GM21619 (cell line): ENCODE data around the gene NAT14.
A peak's percentile ranks its signal among the peaks of the same experiment; 100 is the strongest.
"Not testable (repeated sequence)": the region's sequence is repeated elsewhere in the genome, so short reads cannot be mapped to it uniquely, and the experiment has no call there.

Experiments
- ATAC-seq: cut with Tn5 transposase; IDR thresholded peaks from one replicate; pipeline ENCODE4 v1.9.1; 2021; ENCODE audit not compliant: unreplicated experiment

Gene NAT14, protein sequence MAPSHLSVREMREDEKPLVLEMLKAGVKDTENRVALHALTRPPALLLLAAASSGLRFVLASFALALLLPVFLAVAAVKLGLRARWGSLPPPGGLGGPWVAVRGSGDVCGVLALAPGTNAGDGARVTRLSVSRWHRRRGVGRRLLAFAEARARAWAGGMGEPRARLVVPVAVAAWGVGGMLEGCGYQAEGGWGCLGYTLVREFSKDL

DNA sequence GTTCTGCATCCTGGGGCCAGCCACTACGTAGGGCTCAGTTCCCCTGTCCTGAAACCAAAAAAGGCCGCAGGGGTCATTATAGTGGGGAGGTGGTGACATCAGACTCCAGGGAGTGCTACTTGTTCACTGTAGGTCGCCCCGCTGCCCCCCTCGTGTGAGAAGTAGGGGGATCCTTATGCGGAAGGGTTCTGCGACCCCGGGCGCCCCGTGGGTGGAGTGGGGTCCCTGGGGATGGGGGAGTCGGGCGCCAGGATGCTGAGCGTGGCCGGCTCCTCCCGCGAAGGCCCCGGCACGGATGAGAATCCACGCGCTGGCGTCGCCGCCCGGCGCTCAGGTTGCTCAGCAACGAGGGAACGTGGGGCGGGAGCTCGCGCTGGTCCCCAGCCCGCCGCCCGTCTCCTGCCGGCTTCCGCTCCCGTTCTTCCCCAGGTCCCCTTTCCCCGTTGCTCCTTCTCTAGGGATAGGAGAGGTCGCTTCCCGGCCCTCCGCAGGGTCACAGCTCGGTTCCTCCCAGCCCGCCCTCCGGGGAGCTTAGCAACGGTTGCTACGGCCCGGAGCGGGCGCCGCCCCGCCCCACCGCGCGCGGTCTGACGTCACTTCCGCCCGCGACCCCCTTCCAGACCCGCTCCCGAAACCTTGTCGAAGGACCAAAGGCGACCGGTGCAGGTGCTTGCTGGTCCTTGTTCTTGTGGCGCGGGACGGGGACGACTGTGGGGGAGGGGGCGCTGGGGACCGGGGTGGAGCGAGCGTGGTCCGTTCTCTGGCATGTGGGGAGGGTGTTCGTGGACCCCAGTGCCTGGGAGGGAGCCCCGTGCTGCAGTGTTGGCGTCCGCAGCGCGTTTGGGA lies at the start of gene NAT14:
NAT14 (plus strand) TSS at position 596 of the 846 bp plus-strand sequence. CDS start 521 bp downstream, outside the sequence.
- ATAC-seq = peak; percentile 66

DNA sequence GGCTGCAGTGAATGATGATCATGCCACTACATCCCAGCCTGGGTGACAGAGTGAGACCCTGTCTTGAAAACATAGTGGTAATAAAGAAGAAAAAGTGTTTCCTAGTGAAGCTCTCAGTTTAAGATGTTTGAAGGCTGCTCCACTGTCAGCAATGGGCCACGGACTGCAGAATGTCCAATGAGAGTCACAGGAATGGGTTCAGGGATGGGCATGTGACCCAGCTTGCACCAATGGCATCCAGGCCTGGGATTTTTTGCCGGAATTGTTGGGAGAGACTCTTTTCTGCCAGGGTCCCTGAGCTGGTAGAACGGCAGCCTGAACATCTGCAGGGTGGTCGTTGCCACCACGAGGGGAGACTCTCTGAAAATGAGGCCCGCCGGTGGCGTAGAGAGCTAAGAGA lies 48.1 kb upstream of the NAT14 start:
- no peak for ATAC-seq

DNA sequence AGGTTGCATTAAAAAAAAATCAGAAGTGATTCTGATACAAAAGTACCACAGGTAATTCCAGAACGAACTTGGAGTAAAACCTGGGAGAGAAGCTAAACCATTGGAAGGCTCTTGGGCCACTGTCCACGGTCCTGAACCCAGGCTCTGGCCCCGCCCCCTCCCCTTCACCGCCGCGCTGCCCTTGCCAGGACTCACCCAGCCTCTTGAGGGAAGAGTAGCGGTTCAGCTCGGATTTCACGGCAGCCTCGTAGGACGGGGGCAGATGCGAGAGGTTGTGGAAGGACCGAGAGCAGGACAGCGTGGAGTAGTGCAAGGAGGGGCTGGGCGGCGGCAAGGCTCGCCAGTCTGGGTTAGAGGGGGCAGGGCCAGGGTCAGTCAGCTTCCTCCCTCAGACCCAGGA lies 47.6 kb upstream of the NAT14 start:
- no peak for ATAC-seq

DNA sequence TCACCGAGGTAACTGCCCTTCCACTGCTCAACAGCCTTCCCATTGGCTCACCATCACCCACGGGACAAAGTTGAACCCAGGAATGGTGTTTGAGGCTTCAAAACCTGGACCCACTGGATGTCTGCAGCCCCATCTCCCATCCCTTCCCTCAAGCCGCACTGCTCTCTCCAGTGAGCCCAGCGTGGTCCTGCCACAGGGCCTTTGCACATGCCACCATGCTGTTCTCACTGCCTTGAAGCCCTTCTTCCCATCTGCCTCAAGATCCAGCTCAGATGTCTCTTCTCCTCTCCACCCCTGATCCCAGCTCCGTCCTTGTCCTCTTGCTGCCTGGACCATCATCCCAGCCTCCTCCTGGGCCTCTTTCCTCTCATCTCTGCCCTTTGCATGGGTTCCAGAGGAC lies 45.9 kb upstream of the NAT14 start:
- ATAC-seq = no peak

DNA sequence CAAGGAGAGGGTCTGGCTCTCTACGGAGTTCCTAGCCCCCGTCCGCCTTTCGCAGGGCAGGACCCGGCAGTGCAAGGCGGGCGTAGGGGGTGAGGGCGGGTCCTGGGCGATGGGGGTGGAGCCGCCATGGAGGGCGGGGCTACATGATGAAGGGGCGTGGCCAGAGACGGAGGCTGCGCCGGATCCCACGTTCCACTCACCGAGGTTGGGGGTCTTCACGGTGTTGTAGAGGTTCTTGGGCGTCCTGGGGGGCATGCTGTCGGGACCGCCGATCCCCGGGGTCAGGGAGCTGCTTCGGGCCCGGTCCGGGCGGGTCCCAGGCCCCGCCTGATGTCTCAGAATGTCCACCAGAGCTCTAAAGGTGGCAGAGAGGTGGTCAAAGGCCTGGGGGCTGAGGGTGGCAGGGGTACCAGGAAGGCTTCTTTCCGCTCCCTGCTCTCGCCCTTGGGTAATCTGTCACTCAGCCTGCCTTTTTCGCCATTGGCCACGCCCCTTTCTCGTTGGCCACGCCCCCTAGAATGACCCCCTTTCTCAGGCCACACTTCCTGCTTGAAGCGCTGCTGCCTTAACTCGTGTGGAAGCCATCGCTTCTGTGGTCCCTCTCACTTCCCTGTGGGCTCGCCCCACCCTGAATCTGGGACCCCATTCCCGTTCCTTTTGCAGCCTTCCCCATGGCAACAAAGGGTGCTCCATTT lies 44.4 kb upstream of the NAT14 start:
- ATAC-seq = no peak

DNA sequence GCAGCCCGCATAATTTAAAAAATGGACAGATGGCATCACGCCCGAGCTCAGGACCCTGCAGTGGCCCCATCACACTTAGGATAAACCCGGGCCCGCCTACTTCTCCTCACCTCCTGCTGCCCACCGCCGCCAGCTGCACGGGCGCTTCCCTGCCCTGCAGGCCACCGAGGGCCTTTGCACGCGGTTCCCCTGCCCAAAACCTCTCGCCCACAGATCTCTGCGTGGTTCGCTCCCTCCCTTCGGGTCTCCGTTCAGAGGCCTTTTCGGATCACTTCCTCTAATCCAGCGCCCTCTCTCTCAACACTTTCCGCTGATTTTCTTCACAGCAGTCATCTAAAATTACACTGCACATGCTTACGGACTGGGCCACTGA lies 43.7 kb upstream of the NAT14 start:
- ATAC-seq = no peak

DNA sequence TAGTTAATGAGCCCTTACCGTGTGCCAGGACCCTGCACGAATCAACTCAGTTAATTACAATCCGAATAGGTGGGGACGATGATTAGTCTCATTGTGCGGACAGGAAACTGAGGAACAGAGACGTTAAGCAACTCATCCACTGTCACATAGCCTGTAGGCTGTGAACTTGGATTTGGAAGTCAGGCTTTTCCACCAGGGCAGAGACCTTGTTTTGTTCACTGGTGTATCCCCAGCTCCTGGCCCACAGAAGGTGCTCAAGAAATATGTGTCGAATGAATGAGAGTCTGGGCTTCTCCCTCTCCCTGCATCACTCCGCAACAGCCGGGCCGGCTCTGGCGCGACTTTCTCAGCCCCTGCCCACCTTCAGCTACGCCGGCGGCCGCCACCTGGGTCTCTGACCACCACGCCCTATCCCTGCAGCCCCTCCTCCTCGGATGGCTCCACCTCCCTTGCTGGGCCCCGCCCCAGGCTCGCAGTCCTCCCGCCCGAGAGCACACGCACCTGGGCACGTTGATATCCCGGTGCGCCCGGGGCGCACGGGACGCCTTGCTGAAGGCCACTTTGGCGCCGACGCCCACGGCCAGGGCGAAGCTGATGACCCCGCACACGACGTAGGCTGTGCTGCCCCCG lies 43.2 kb upstream of the NAT14 start:
- ATAC-seq = no peak

DNA sequence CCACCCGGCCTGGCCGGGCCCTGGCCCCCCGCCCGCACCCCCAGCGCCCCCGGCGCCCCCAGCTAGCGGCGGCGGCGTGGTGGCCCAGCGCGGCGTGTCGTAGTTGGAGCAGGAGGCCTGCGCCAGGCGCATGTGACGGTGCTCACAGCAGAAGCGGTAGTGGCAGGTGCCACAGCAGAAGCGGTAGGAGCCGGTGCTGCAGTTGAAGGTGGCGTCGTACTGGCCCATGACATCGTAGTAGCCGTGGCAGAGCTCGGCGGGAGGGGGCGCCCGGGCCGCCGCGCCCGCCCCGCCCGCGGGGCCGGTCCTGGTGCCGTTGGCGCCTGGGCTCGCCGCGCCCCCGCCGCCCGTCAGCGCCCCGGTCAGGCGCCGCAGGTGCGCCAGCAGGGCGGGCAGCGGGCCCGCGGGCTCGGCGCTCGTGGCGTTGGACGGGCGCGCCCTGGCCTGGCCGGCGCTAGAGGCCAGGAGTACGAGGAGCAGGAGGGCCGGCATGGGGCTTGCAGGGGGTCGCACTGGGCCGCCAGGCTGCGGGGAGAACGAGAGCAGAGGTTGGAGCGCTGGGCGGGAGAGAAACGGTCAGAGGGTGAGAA lies 42.5 kb upstream of the NAT14 start:
- ATAC-seq = no peak

DNA sequence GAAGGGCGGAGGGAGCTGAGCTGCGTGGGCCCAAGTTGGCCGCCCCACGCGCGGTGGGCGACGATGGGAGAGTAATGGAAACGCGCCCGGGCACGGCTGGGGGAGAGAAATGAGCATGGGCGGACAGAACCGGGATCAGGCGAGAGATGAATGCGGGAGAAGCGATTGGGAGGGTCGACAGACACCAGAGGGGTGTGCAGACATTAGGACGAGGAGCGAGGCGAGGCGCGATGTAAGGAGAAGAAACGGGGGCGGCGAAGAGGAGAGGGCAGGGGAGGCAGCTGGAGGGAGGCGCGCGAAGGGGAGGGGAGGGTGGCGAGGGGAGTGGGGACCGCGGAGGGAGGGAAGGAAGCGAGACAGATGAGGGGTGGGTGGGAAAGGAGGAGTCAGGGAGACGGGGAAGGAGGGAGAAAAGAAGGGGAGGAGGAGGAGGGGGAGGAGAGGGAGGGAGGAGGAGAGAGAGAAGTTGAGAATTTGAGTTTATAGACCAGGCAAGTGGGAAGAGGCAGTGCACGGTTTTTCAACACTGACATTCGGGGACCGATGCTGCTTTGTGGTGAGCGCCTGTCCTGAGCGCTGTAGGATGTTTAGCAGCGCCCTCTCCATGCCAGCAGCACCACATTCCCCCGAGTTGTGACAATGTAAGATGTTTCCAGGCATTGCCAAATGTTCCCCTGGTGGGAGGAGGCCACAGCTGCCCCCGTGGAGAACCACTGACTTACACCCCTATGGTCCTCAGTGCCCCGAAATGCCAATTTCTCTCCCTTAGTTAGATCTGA lies 41.8 kb upstream of the NAT14 start, which contains the start of gene SHISA7:
SHISA7 (minus strand) TSS at position 256 of the 779 bp plus-strand sequence. CDS start 437 bp downstream, outside the sequence.
- no peak for ATAC-seq

DNA sequence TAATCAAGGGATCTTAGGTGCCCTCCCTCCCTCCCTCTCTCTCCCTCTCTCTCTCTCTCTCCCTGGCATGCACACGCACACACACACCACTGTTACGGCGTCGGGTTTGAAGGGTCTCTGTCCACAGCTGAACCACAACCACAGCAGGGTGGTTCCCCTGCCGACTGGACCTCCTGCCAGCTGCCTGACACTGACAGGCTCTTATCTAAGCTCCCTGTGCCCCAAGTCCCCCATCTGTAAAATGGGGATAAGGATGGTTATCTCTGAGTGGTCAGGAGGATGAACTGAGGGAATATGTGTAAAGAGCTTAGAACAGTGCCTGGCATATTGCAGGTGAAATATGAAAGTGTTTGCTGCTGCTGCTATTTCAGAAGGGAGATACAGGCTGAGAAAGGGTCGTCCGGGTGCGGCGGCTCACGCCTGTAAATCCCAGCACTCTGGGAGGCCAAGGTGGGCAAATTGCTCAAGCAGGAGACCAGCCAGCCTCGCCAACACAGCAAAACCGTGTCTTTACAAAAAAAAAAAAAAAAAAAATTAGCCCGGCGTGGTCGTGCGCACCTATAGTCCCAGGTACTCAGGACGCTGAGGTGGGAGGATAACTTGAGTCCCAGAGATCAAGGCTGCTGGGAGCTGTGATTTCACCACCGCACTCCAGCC lies 41.0 kb upstream of the NAT14 start:
- ATAC-seq = no peak

DNA sequence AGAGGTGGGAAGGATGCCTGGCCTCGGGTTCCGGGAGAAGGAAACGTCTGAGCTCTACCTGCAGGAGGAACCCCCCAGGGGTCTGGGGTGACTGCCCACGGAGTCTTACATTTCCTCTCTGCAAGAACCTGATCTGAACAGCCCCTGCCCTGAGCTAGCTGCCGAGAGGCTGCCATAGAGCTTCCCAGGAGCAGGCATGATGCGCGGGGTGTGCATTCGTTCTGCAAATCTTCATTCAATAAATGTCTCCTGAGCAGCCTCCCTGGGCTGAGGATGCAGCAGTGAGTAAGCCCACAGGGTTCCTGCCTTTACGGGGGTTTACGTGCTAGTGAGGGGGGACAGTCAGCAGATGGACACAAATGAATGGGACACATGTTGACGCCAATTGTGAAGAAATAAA lies 40.3 kb upstream of the NAT14 start:
- no peak for ATAC-seq

DNA sequence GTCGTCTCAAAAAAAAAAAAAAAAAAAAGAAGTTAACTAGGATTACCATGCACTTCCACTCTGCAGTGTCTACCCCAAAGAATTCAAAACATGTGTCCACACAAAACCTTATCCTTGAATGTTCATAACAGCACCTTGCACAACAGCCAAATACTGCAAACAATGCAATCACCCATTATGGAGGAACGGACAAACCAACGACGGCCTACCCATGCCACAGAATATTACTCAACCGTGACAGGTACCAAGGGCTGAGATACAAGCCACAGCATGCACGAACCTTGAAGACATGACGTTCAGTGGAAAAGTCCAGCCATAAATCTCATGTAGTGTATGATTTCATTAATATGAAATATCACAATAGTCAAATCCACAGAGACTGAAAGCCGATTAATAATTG lies 38.9 kb upstream of the NAT14 start:
- no peak for ATAC-seq

DNA sequence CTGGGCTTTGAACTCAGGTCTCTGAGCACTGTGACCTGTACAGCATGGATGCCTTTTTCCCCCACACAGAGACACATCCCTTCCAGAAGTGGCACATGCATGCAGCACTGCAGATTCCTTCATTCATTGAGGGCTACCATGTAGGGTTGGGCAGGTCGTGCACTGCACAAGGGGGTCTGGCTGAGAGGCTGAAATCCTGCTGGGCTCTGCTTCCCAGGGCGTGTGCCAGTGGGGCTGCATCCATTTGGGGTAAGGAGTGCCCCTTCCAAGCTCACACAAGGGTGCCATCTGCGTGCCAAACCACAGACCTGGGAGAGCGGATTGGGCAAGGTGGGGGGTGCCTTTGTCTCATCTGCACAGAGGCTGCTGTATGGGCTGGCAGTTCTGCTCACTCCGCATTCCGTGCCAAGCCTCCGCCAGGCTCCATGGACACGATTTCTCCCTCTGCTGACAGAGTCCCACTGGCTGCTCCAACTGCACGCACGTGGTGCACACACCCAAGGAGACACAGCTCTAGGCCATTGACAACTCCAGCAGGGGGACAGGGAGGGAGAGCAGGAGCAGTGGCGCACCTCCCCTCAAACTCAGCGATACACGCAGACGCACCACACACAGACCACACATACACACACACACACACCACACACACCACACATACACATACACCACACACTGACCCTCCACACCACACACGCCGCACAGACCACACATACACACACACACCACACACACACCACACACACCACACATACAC lies 37.4 kb upstream of the NAT14 start:
- no peak for ATAC-seq

DNA sequence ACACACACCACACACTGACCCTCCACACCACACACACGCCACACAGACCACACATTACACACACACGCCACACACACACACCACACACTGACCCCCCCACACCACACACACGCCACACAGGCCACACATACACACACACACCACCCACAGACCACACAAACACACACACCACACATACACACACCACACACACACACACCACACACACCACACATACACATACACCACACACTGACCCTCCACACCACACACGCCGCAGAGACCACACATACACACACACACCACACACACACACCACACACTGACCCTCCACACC lies 36.9 kb upstream of the NAT14 start:
- not testable (repeated sequence) for ATAC-seq

DNA sequence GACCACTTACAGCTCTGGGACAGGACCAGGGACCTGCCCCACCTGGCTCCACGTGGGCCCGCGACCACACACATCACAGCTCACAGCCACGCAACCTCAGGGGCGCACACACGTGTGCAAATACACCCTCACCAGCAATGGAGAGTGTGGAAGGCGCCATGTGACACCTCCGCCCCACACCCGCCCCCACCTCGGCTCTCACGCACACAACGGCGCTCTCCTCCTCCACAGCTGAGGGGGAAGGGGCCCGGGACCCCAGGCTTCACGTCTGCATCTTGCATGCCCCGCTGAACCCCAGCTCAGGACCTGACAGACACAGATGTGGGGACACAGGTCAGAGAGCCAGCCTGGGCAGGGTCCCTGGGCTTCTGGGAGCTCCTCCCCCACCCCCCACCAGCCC lies 35.5 kb upstream of the NAT14 start:
- ATAC-seq = no peak

DNA sequence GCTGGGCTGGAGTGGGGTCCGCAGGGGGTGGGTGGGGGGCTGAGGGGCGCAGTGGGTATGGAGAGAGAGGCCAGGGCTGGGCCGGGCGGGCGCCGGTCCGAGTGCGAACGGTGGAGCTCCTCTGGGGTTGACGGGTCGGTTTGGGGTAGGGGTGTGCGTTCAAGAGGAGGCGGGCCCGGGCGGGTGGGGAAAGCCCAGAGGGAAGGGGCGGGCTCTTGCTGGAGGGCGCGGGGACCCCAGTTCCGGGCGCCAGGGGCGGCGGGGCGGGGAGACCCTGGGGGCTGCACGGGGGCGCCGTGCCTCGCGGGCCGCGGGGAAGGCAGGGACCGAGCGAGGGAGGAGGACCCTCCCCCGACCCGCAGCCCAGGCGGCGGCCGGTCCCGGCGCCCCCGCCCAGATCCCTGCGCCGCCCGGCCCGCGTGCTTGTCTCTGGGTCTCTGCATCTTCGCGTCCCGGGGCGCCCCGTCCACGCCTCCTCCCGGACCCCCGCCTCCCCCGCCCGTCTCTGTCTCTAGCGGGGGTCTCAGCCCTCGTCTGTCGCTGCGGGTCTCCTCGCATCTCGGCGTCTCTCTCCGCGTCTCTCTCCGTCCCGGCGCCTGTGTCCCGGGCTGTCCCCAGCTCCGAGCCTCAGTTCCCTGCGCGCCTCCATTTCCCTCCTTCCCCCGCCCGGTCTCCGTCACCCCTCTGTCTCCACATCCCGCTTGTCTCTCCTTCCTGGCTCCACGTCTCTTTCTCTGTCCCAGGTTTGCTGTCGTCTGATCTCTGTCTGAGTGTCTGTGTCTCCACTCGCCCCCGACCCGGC lies 33.6 kb upstream of the NAT14 start:
- no peak for ATAC-seq

DNA sequence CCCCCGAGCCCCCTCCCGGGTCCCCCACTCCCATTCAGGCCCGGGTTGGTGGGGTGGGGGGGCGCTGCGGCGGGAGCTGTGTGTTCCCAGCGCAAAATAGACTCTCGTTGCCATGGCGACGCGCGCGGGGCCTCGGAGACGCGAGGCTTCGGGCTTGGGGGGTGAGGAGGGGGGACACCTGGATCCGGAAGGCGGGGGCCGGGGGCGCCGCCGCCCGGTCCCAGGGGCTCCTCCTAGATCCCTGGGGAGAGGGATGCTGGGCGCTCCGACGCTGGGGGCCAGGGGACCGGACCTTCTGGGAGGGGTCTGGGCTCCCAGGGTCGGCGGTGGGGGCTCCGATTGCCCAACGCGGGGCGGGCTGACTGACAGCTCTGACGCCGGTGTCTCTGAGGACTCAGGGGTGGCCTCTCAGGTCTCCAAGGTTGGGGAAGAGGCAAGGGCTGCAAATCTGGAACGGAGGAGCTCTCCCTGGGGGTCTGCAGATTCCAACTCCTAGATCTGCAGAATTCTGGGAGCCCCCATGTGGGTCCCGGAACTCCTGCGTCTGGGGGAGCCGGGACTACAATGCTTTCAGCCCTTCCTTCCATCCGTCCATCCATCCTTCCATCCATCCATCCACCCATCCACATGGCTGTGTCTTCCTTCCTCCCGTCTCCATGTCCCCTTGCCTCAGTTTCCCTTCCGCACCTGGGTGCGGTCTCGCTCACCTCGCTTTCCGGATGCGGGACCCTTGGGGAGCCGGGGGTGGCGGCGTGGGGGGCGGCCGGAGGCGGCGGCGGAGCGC lies 32.8 kb upstream of the NAT14 start:
- ATAC-seq = no peak
